Mesodermal cell (in vitro differentiated cells): ENCODE measurements around the gene NAA40.

ENCODE experiments used
- H3K27ac ChIP-seq: 2 replicates; pipeline ENCODE4 v1.7.0; 2013; ENCODE audit warnings: mild to moderate bottlenecking, low read depth, low read length, moderate library complexity; ENCODE audit not compliant: severe bottlenecking
- H3K36me3 ChIP-seq: 2 replicates; pipeline ENCODE4 v1.7.1; 2013; ENCODE audit warnings: mild to moderate bottlenecking, low read length, moderate library complexity; ENCODE audit not compliant: control insufficient read depth, insufficient read depth
- H3K4me1 ChIP-seq: one replicate; pipeline ENCODE4 v1.7.1; 2013; ENCODE audit warnings: mild to moderate bottlenecking, low read length; ENCODE audit not compliant: insufficient read depth, control insufficient read depth, poor library complexity, severe bottlenecking
- H3K4me3 ChIP-seq: 2 replicates; pipeline ENCODE4 v1.7.0; 2013; ENCODE audit warnings: low read length, control low read depth, mild to moderate bottlenecking; ENCODE audit not compliant: insufficient read depth, poor library complexity, severe bottlenecking; ENCODE audit errors: extremely low read depth
- H3K9me3 ChIP-seq: 2 replicates; pipeline ENCODE4 v1.7.1; 2013; ENCODE audit warnings: mild to moderate bottlenecking, low read length, moderate library complexity; ENCODE audit not compliant: control insufficient read depth
- WGBS, 2 experiments: methylation state at CpG; one replicate each; pipeline ENCODE4 v1.1.5; 2013; ENCODE audit warnings: missing lambda C conversion rate in 2 of 2; ENCODE audit not compliant: insufficient coverage in 2 of 2; 5-methylcytosine and 5-hydroxymethylcytosine counted together

The NAA40 gene

DNA sequence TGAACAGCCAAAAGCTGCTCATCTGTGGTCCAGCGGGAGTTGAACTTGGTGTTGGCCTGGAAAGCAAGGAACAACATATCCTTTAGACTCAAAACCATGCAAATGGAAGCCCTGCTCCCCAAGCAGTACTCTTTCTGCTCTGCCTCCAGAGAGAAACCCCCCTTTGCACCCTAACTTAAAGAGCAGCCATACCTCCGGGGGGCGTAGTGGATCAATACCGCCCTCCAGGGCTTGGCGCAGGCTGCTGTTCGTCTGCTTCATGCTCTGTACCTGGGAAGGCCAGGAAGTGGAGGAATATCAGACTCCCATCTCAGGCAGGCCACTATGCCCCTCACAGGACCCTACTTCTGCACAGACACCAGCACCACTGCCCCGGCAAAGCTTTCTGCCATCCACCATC is 26.1 kb upstream of the NAA40 start:
- Histone ChIP-seq H3K36me3 (peaks cover 53% of the 10 kb centered on the region), H3K9me3 (no peaks in the 10 kb centered on the region), H3K27ac (no peak overlapping the region), H3K4me3 (no peak overlapping the region), H3K4me1 (peaks cover 34% of the 10 kb centered on the region)
- WGBS, 2 experiments = 92 to 100% methylated on average over 2 to 5 of the region's 7 CpGs

DNA sequence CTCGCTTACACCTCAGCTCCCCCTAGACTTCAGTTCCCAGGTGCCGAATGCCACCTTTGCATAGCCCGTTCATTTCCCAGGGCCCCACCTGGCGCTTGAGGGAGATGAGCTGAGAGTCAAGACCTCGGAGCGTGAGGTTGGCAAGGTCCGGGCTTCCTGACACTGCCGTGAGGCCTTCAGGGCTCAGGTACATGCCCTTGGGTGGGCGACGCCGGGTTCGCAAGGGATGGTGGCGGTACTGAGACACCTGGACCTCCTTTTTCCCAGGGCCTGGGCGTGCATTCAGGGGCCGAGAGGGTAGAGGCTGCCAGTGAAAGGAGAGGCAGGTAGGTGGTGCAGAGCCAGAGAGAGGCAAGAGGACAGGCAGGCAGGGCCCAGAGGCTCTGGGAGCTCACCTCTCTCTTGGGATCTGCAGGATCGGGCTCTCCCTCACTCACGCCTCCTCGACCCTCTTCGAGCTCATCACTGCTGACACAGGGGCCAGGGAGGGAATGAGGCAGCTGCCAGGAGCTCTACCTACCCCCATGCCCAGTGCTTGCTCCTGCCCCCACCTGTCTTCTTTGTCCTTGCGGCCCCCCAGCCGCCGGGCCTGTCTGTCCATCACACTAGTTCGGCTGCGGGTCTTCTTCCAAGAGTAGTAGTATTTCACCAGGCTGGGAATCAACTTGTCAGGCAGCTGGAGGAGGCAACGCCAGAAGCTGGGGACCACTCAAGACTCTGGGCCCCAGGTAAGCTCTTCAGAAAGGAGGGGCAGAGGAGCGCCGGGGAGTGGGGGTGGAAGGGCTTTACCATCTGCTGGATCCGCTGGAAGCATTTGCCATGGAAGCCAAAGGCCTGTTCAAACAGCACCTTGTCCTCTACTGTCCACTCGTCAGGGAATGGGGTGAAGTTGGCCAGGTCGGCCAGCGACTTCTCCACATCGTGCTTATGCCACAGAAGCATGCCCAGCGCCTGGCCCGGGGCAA is 24.7 kb upstream of the NAA40 start:
- H3K27ac ChIP-seq = no peak overlapping the region
- no peak overlapping the region for H3K4me3 ChIP-seq
- H3K4me1 ChIP-seq = peaks cover 32% of the 10 kb centered on the region
- 96 to 97% methylated on average over 32 to 33 of the region's 34 CpGs for WGBS, 2 experiments
- no peaks in the 10 kb centered on the region for H3K9me3 ChIP-seq
- peaks cover 38% of the 10 kb centered on the region for H3K36me3 ChIP-seq

GRCh38 chr11:63914896-63915691 is 23.7 kb upstream of the NAA40 start:
- H3K36me3 ChIP-seq = peaks cover 33% of the 10 kb centered on the region
- WGBS, 2 experiments = 61 to 74% methylated on average over 9 to 11 of the region's 20 CpGs
- peaks cover 33% of the 10 kb centered on the region for H3K4me1 ChIP-seq
- peak overlapping the region; percentile 66 for H3K4me3 ChIP-seq
- no peak overlapping the region for H3K27ac ChIP-seq
- H3K9me3 ChIP-seq = no peaks in the 10 kb centered on the region

- Histone ChIP-seq H3K27ac (peak overlapping the region; percentile 67), H3K36me3 (peaks cover 28% of the 10 kb centered on the region), H3K4me1 (peaks cover 34% of the 10 kb centered on the region), H3K9me3 (no peaks in the 10 kb centered on the region), H3K4me3 (peak overlapping the region; percentile 66)
- WGBS, 2 experiments = 0% methylated on average over 44 to 46 of the region's 56 CpGs
These were observed 22.6 kb upstream of the NAA40 start for GRCh38 chr11:63915961-63916836.

DNA sequence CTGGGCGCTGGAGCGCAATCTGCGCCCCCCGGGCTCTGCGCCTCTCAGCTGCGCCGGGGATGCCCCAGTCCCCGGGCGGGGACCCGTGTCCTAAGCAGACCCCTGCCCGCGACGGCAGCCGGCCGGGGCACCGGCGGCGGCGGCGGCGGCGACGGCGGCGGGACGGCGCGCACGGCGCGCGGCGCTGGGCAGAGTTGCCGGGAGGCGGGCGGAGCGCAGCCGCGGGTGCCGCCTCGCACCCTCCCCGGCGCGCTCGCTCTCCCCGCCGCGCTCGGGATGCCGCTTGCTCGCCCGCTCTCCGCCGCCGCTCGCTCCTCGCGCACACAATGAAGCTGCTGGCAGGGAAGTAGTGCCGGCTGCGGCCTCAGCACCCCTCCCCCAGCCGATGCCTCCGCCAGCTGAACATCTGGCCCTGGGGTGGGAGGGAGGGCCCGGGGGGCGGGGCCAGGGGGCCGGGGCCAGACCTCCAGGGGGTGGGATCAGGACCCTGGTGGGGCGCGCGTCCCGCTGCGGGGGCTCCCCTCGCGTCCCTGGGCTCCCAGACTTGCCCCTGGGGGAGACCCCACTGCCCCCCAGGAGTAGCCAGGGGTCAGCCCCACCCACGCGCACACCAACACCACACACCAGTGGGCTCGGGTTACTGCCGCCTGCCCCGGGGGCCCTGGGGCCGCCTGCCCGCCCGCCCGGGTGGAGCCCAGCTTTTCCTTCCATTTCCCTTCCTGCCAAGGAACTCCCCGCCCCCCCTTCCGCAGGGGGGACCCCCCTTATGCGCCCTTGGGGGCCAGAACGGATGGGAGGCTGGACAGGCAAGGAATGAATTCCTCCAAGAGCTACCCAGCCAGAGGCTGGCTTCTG is 21.7 kb upstream of the NAA40 start, which contains the start of gene RCOR2:
Gene RCOR2, minus strand, starts transcription at position 328 of the 855 bp plus-strand sequence. CDS start 708 bp downstream, outside the sequence.
- H3K4me1 ChIP-seq = peaks cover 29% of the 10 kb centered on the region
- WGBS, 2 experiments = 0% methylated on average over 44 to 62 of the region's 85 CpGs
- H3K27ac ChIP-seq = peak within 1 kb of the TSS; percentile 89

GRCh38 chr11:63917692-63918506 is 20.9 kb upstream of the NAA40 start:
- WGBS, 2 experiments = 0 to 1% methylated on average over 25 to 29 of the region's 50 CpGs
- Histone ChIP-seq H3K9me3 (no peaks in the 10 kb centered on the region), H3K4me1 (peaks cover 29% of the 10 kb centered on the region), H3K36me3 (peaks cover 19% of the 10 kb centered on the region), H3K4me3 (peak overlapping the region; percentile 66), H3K27ac (peak overlapping the region; percentile 89)

More for the DNA sequence above, 21.7 kb upstream of the NAA40 start, which contains the start of gene RCOR2:
- Histone ChIP-seq H3K36me3 (peaks cover 26% of the 10 kb centered on the region), H3K9me3 (no peaks in the 10 kb centered on the region), H3K4me3 (peak within 1 kb of the TSS; percentile 66)

GRCh38 chr11:63918507-63919191 is 20.2 kb upstream of the NAA40 start:
- WGBS, 2 experiments = 18% methylated on average over 6 of the region's 9 CpGs
- peak overlapping the region; percentile 66 for H3K4me3 ChIP-seq
- peaks cover 29% of the 10 kb centered on the region for H3K4me1 ChIP-seq
- H3K27ac ChIP-seq = peak overlapping the region; percentile 89
- no peaks in the 10 kb centered on the region for H3K9me3 ChIP-seq
- peaks cover 17% of the 10 kb centered on the region for H3K36me3 ChIP-seq

GRCh38 chr11:63919267-63920125 is 19.3 kb upstream of the NAA40 start:
- H3K36me3 ChIP-seq = peaks cover 8% of the 10 kb centered on the region
- peak overlapping the region; percentile 89 for H3K27ac ChIP-seq
- H3K9me3 ChIP-seq = no peaks in the 10 kb centered on the region
- peaks cover 29% of the 10 kb centered on the region for H3K4me1 ChIP-seq
- 13% methylated on average over 28 to 37 of the region's 41 CpGs for WGBS, 2 experiments
- H3K4me3 ChIP-seq = peak overlapping the region; percentile 18
